GM18951 (cell line): ENCODE results near the gene DLGAP1.

Source experiments
- POLR2A ChIP-seq: IDR thresholded peaks from 4 replicates; pipeline ENCODE4 v1.6.1; 2011; ENCODE audit warnings: mild to moderate bottlenecking; ENCODE audit not compliant: insufficient read length, insufficient read depth; ENCODE audit errors: extremely low read depth
- in situ Hi-C: fragments of 300-500 bp; cut with MboI; formaldehyde crosslinking; loops from one replicate; pipeline ENCODE4 v1.12.0; 2022; ENCODE audit warnings: low sequenced_read_pairs, mixed read lengths, inconsistent platforms; ENCODE audit not compliant: unreplicated experiment

DLGAP1 gene

DNA sequence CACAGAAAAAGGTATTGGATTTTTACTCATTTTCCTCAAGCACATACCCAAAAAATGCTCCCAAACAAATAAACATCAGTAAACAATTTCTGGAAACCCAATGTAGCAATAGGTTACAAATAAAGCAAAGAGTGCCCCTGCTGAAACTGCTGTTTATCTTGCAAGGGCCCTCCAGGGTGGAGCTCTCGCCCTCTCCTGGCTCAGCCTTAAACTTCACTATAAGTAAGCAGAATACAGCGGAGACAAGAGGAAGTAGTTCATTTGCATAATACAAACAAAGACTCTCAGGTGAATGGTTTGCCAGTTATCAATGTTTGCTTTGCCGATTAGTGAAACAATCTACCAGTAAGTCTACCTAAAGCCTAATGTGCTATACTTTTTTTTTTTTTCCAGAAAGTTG lies 437.6 kb downstream of the DLGAP1 start:
- TF ChIP-seq POLR2A: no peak
- in situ Hi-C loops: no loop called here

DNA sequence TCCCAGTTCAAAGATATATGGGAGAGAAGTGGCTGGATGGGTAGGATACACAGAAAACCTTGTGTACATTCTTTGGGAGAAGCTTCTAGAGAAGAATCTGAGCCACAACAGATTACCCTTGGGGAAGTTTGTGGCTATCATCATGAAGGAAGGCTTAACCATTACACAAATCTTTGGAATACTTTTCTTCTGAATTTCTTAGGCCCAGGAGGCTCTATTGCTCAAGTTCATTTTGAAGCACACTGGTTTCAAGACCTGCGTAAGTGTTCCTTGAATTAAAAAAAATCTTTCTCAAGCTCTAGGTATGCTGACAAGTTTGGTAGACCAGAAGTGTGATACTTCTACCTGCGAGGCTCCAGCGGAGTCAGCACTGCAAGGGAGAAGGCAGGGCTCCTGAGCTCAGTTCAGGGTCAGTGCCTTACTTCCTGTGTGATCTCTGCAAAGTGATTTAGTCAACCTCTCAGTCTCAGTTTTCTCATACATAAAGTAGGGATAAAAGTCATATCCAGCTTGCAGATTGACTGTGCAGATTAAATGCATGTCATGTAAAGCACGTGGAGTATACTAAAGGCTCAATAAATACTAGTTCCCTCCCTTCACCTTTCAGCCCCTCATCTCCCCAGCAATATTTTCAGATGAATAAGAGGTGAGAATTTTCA lies 438.6 kb downstream of the DLGAP1 start:
- in situ Hi-C loops: no loop called here
- TF ChIP-seq POLR2A: no peak

DNA sequence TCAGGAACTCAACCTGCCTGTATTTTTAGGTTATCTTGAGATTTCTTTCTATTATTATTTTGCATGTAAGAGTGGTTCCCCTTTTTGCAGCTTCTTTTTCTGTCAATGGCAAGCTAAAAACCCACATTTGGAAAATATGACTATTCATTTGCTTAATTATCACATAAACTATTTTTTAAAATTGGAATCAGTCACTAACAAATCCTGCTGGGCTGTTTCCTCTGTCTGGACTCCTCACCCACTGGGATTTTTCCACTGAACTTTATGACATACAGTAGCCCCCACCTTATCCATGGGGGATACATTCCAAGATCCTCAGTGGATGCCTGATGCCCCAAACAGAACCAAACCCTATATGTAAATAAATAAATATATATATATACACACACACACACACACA lies 447.3 kb downstream of the DLGAP1 start:
- TF ChIP-seq POLR2A: no peak
- in situ Hi-C loops: no loop called here

DNA sequence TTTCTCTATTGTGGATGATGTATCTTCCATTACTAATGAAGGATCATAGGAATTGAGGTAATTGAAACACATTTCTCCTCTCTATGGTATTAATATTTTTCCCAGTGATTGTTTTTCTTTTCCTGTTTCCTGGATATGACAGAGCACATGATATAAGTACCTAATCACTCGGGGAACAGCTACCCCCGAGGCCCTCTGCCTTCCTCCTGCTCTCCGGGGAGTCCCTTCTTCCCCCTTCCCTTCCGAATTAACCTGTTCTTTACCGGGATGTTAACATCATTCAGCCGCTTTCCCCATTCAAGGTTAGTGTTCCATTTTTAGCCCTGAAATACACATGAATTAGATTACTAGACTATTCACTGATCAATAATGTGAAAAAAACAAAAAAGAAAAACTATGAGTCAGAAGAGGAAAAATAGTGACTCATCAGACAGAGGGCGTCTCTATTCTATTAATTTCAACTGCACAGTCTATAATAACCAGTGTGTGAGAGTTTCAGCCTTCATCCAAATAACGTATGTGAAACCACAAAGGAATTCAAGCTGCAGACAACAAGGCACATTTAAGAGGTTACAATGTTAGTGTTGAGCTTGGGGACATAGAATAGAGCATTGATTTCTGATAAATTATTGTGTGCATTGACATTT lies 450.8 kb downstream of the DLGAP1 start:
- in situ Hi-C loops: no loop called here

DNA sequence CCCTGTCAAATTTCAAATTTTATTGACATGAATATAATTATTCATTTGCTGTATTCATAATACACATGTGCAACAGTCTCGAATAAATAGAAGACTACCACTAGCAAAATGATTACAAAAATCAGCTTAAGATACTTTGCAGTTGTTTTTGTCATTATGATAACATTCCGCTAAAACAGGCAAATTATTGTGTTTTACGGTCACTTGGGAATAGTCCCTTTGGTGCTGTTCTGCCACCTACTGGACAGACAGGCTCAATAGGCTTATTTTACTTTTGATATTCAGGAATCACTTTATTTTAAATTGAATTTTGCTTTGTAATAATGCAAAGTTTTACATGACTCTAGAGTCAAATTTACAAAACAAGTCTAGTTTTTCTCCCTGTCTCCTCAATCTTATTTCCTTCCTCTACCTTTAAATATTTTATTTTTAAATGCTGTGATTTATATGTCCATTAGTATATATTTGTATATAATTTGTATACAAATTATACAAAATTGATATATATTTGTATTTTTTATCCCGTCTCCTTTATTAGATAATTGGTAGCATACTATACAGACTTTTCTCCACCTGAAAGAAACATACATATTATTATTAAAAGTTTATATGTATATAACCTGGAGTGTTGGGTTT lies 456.3 kb downstream of the DLGAP1 start:
- TF ChIP-seq POLR2A: no peak
- in situ Hi-C loops: no loop called here

More for the DNA sequence above, 450.8 kb downstream of the DLGAP1 start:
- no peak for TF ChIP-seq POLR2A

- in situ Hi-C loops: no loop called here
- TF ChIP-seq POLR2A: no peak
Measured at GRCh38 chr18:3995476-3996102, 459.5 kb downstream of the DLGAP1 start.

DNA sequence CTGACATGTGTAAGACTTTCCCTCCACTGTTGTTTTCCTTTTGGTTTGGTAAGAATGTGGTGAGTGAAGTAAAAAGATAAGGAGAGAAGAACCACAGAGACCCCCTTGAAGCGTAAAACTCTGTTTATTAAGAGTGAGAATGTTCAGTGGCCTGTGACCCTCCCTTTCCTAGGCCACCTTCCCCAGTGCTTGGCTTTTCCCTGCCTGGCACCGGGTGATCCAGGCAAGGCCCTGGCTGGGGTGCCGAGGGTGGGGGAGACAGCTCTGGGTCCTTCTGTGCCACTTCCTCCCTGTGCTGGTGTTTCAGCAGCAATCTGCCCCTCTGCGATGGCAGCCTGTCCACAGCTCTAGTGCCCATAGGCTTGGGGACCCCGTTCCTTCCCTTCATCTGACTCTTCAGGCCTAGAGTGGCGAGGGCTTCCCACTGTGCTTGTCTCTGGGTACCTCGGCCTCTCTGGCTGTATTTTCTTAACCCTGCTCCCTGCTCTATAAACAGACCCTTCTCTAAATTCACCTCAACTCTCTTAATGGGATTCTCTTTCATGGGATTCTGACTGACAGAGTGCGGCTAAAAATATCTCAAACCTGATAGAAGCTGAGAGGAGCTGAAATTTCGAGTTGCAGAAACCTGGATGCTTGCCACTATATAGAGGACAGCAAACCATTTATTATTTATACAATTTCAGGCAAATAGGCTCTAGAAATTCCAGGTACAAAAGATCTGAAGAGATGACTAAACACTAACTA lies 461.0 kb downstream of the DLGAP1 start:
- no peak for TF ChIP-seq POLR2A
- in situ Hi-C loops: no loop called here

- no peak for TF ChIP-seq POLR2A
- in situ Hi-C loops: no loop called here
Measured at GRCh38 chr18:3985664-3986063, 469.4 kb downstream of the DLGAP1 start.

GRCh38 chr18:3985020-3985419 lies 470.1 kb downstream of the DLGAP1 start:
- in situ Hi-C loops: no loop called here
- no peak for TF ChIP-seq POLR2A

GRCh38 chr18:3984163-3984757 lies 470.8 kb downstream of the DLGAP1 start:
- TF ChIP-seq POLR2A: no peak
- in situ Hi-C loops: no loop called here

DNA sequence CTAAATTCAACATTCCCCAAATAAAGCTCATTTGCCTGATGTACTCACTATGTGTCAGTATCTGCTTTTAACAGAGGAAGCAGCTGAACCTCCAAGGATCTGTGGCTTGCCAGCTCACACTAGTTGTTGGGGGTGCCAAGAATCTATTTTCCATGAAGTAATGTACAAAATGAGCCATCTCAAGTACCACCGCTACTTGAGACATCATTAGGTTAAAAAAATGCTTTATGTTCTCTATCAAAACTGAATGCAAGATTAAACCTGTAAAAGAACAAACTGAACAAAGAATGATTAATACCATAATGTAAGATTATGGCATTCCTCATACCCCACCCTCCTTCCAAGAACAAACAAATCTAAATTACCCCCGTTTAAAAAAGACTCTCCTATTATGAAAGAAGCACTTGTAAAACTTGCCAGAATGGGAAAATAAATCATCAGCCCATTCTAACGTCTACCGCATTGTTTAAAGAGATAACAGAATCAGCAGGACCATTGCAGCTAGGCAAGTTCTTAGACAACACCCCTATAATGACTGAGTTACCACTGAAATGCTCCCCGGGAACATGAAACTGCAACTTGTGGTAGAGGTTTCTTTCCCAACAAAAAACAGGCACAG lies 471.6 kb downstream of the DLGAP1 start:
- in situ Hi-C loops: no loop called here
- TF ChIP-seq POLR2A: no peak

GRCh38 chr18:3982541-3982940 lies 472.6 kb downstream of the DLGAP1 start:
- no peak for TF ChIP-seq POLR2A
- in situ Hi-C loops: no loop called here
